ENCODE data around the gene CEP68.

The CEP68 gene

GRCh38 chr2:65040400-65041261, 15.6 kb upstream of the CEP68 start:
- no peaks in the 10 kb centered on the region for H3K27me3 Mint-ChIP-seq
- peaks cover 62% of the 10 kb centered on the region for H3K36me3 Mint-ChIP-seq
- ATAC-seq, result peak; percentile 82
- no peak overlapping the region for H3K27ac Mint-ChIP-seq
- peaks cover 25% of the 10 kb centered on the region for H3K4me1 Mint-ChIP-seq
- peaks cover 11% of the 10 kb centered on the region for H3K9me3 Mint-ChIP-seq
- H3K4me3 Mint-ChIP-seq, result no peak overlapping the region

GRCh38 chr2:65043001-65043400, 13.2 kb upstream of the CEP68 start:
- H3K9me3 Mint-ChIP-seq, result peaks cover 11% of the 10 kb centered on the region
- peaks cover 20% of the 10 kb centered on the region for H3K4me1 Mint-ChIP-seq
- H3K27ac Mint-ChIP-seq, result no peak overlapping the region
- H3K27me3 Mint-ChIP-seq, result no peaks in the 10 kb centered on the region
- ATAC-seq, result no peak
- peaks cover 72% of the 10 kb centered on the region for H3K36me3 Mint-ChIP-seq
- no peak overlapping the region for H3K4me3 Mint-ChIP-seq

DNA sequence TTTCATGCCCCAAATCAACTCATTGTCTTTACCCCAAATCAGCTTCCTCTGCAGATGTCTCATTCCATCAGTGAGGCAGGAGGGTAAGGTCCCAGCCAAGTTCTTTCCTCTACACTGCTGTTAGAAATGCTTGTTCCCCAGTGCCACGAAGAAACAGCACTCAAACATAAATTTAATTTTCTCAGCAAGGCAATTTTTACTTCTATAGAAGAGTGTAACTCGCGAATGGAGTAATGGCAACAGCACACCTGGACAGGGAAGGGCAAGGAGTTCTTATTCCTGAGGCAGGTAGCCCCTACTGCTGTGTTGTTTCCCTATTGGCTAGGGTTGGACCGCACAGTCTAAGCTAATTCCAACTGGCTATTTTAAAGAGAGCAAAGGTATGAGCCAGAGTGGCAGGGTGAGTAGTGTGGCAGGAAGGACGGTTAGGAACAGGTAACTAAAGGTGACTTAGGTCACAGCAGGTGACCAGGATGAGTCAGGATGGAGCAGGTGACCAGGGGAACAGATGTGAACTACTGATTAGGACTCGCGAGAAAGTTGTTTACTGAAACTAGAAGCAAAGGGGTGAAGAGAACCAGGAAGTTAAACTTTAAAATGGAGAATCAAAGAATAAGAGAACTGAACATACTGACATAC, 12.0 kb upstream of the CEP68 start:
- Mint-ChIP-seq H3K4me1 (peaks cover 26% of the 10 kb centered on the region), H3K36me3 (peaks cover 76% of the 10 kb centered on the region), H3K9me3 (peaks cover 15% of the 10 kb centered on the region), H3K4me3 (no peak overlapping the region), H3K27me3 (no peaks in the 10 kb centered on the region), H3K27ac (peak overlapping the region; percentile 23)
- ATAC-seq, result no peak

- H3K4me3 Mint-ChIP-seq, result no peak overlapping the region
- H3K27ac Mint-ChIP-seq, result no peak overlapping the region
- H3K4me1 Mint-ChIP-seq, result peaks cover 15% of the 10 kb centered on the region
- no peak for ATAC-seq
- H3K27me3 Mint-ChIP-seq, result no peaks in the 10 kb centered on the region
- peaks cover 15% of the 10 kb centered on the region for H3K9me3 Mint-ChIP-seq
- H3K36me3 Mint-ChIP-seq, result peaks cover 69% of the 10 kb centered on the region
Observed at GRCh38 chr2:65045651-65046050, 10.6 kb upstream of the CEP68 start.

GRCh38 chr2:65046633-65047407, 9.4 kb upstream of the CEP68 start:
- no peak for ATAC-seq
- no peak overlapping the region for H3K4me3 Mint-ChIP-seq
- peaks cover 24% of the 10 kb centered on the region for H3K4me1 Mint-ChIP-seq
- no peak overlapping the region for H3K27ac Mint-ChIP-seq
- H3K36me3 Mint-ChIP-seq, result peaks cover 77% of the 10 kb centered on the region
- peaks cover 15% of the 10 kb centered on the region for H3K9me3 Mint-ChIP-seq
- H3K27me3 Mint-ChIP-seq, result no peaks in the 10 kb centered on the region

DNA sequence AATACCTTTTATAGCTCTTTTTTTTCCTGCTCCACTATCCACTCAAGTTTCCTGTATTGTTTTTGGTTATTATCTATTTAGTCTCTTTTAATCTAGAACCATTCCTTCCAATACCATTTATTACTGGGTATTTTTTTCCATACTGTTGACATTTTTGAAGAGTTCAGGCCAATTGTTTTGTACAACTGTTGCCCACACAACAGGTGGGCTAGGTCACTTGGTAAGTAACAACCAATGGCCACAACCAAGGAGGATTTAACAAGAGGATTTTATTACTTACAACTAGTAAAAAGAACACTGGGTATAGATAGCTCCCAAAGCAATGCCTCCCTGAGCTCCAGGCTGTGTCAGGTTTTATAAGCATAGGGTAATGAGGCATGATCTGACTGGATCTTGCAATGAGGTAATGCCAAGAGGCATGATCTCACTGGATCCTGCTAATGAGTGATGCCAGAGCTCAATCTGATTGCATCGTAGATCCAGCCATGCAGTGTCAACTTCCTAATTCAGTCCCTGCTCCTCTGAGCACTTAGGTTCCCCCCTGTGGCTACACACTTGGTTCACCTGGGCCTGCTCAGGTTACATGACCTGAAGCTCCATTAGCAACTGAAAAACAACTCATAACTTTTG, 7.1 kb upstream of the CEP68 start:
- peaks cover 14% of the 10 kb centered on the region for H3K9me3 Mint-ChIP-seq
- H3K36me3 Mint-ChIP-seq, result peaks cover 74% of the 10 kb centered on the region
- no peaks in the 10 kb centered on the region for H3K27me3 Mint-ChIP-seq
- no peak overlapping the region for H3K4me3 Mint-ChIP-seq
- ATAC-seq, result no peak
- peaks cover 47% of the 10 kb centered on the region for H3K4me1 Mint-ChIP-seq
- peak overlapping the region; percentile 37 for H3K27ac Mint-ChIP-seq

- Mint-ChIP-seq H3K9me3 (peaks cover 4% of the 10 kb centered on the region), H3K27ac (no peak overlapping the region), H3K27me3 (no peaks in the 10 kb centered on the region), H3K36me3 (peaks cover 56% of the 10 kb centered on the region), H3K4me1 (peaks cover 59% of the 10 kb centered on the region), H3K4me3 (no peak overlapping the region)
- ATAC-seq, result no peak
Observed at GRCh38 chr2:65050931-65051330, 5.3 kb upstream of the CEP68 start.

GRCh38 chr2:65053199-65053598, 3.0 kb upstream of the CEP68 start:
- peak; percentile 78 for ATAC-seq
- no peaks in the 10 kb centered on the region for H3K27me3 Mint-ChIP-seq
- peak overlapping the region; percentile 99 for H3K4me3 Mint-ChIP-seq
- H3K36me3 Mint-ChIP-seq, result peaks cover 33% of the 10 kb centered on the region
- H3K9me3 Mint-ChIP-seq, result peaks cover 4% of the 10 kb centered on the region
- H3K4me1 Mint-ChIP-seq, result peaks cover 73% of the 10 kb centered on the region
- H3K27ac Mint-ChIP-seq, result peak overlapping the region; percentile 89

GRCh38 chr2:65054749-65055421, 1.3 kb upstream of the CEP68 start:
- Mint-ChIP-seq H3K36me3 (peaks cover 23% of the 10 kb centered on the region), H3K4me1 (peaks cover 73% of the 10 kb centered on the region), H3K27me3 (no peaks in the 10 kb centered on the region), H3K9me3 (no peaks in the 10 kb centered on the region), H3K27ac (peak overlapping the region; percentile 89), H3K4me3 (peak overlapping the region; percentile 99)
- ATAC-seq, result no peak

DNA sequence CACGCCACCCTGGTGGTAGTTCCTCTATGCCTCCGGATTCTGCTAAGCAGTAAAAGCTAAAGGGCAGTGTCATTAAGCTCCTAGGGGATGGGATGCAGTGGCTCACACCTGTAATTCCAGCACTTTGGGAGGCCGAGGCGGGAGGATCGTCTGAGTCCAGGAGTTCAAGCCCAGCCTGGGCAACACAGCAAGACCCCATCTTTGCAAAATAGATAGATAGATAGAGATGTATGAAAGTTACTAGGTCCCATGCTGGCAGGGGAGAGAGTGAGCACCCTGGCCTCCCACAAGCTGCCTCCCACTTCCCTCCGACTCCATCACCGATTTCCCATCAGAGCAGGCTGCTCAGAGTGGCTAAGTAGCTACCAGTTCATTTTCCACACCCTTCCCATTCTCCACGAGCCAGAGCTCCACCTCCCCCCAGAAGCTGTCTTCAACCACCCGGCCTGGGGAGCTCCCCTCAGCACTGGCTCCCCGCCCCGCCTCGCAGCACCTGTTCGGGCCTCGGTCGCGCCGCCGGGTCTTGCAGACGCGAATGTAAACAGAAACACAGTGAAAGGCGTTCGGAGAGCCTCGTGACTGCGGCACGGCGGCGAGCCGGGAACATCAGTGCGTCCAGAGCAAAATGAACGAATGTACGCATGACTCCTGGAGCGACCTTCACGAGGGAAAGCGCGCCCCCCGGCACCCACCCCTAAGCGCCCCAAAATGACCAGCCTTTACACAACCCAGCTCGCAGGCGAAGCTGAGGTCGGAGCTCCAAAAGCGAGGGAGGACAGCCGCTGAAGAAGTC, 598 bp upstream of the CEP68 start:
- H3K27me3 Mint-ChIP-seq, result no peaks in the 10 kb centered on the region
- peak; percentile 58 for ATAC-seq

GRCh38 chr2:65057054-65057375, 799 bp downstream of the CEP68 start:
- H3K4me1 Mint-ChIP-seq, result peaks cover 65% of the 10 kb centered on the region
- no peak for ATAC-seq
- H3K36me3 Mint-ChIP-seq, result peaks cover 8% of the 10 kb centered on the region
- H3K9me3 Mint-ChIP-seq, result no peaks in the 10 kb centered on the region
- peak overlapping the region; percentile 89 for H3K27ac Mint-ChIP-seq
- H3K27me3 Mint-ChIP-seq, result no peaks in the 10 kb centered on the region
- peak overlapping the region; percentile 99 for H3K4me3 Mint-ChIP-seq

More for the DNA sequence above, 598 bp upstream of the CEP68 start:
- Mint-ChIP-seq H3K36me3 (peaks cover 22% of the 10 kb centered on the region), H3K4me1 (peaks cover 73% of the 10 kb centered on the region), H3K27ac (peak overlapping the region; percentile 89), H3K4me3 (peak overlapping the region; percentile 99), H3K9me3 (no peaks in the 10 kb centered on the region)

- Mint-ChIP-seq H3K9me3 (no peaks in the 10 kb centered on the region), H3K27ac (peak overlapping the region; percentile 89)
- peak; percentile 22 for ATAC-seq
Observed at GRCh38 chr2:65057391-65058052, 1.3 kb downstream of the CEP68 start.

DNA sequence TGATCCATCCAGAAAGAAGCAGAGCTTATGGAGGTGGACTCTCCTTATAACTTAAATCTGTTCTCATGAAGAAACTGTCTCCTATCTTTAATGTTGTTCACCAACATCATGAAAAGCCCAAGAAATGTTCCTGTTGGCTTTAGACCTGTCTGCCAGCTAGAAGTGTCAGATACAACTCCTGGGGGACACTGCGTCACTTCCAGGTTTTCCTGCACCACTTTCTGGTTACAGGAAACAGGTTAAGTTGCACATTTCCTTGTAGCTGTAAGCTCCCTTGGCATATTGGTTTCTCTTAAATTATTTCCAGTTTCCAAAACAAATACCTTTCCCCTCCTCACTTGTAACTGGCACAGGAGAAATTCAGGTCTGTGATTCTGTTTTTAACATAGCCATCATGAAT, 2.9 kb downstream of the CEP68 start:
- no peak for ATAC-seq
- Mint-ChIP-seq H3K27ac (no peak overlapping the region), H3K4me1 (peaks cover 49% of the 10 kb centered on the region), H3K9me3 (no peaks in the 10 kb centered on the region), H3K36me3 (no peaks in the 10 kb centered on the region), H3K4me3 (no peak overlapping the region), H3K27me3 (no peaks in the 10 kb centered on the region)

More at GRCh38 chr2:65057391-65058052, 1.3 kb downstream of the CEP68 start:
- Mint-ChIP-seq H3K27me3 (no peaks in the 10 kb centered on the region), H3K36me3 (peaks cover 6% of the 10 kb centered on the region), H3K4me1 (peaks cover 60% of the 10 kb centered on the region), H3K4me3 (peak overlapping the region; percentile 99)
